Activated CD8-positive, alpha-beta memory T cell treated with anti-CD3 and anti-CD28 coated beads, Interleukin-2, amount 50 U/mL, for 48 hours (primary cell): ENCODE results near the gene TRAT1.
"Not testable (repeated sequence)": the region's sequence is repeated elsewhere in the genome, so short reads cannot be mapped to it uniquely, and the experiment has no call there.

Experiments
- DNase-seq: peaks from one replicate; pipeline ENCODE4 v3.0.0-alpha.2; 2020

Gene TRAT1, protein sequence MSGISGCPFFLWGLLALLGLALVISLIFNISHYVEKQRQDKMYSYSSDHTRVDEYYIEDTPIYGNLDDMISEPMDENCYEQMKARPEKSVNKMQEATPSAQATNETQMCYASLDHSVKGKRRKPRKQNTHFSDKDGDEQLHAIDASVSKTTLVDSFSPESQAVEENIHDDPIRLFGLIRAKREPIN

DNA sequence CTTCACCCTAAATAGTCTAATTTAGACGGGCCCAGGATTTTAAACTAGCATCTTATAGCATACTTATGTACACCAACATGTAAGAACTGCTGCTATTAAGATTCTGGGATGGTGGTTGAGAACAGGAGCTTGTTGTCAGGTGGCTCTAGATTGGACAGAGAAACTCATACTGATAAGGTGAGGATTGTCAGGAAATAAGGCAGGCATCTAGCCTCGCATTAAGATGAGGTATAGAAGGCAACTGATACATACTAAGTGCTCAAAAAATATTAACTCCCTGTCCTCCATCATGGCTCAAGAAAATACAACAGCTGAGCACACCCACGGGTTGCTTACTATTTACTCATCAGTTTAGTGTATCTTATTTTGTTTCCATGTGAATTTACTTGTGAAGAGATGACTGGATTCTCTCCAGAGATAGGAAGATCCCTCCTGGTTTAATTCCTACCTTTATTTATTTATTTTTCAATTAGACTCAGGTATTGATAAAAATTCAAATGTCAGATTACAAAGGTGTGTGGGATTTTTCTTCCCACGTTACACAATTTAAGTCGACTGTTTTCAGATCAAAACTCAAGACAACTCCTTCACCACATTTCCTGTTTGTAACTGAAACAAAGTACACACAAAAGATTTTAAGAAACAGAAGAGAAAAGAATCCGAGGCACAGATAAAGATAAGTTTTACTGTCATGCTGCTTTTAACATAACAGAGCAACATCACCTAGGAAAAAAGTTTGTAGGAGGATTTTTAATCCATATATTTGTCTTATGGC lies at the start of gene TRAT1:
TRAT1 (plus strand) TSS at position 664 of the 775 bp plus-strand sequence. CDS start 142 bp downstream, outside the sequence.
- no peak for DNase-seq

DNA sequence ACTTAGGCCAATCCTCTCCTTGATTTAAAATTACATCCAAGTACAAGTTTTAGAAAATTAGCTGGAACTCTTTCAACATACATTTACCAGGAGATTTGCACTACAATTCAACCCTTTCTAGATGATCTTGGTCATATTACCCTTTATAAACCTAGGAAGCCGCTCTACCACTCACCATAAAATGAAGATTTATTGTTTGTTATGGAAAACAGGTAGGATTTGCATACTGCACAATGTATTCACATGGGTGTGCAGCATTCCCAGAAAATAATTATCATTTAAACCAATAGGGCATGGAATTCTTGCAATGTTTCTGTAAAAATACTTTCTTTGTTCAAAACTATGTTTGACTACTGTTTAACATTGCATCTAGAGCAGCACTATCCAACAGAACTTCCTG lies 46.9 kb upstream of the TRAT1 start:
- DNase-seq, result no peak

DNA sequence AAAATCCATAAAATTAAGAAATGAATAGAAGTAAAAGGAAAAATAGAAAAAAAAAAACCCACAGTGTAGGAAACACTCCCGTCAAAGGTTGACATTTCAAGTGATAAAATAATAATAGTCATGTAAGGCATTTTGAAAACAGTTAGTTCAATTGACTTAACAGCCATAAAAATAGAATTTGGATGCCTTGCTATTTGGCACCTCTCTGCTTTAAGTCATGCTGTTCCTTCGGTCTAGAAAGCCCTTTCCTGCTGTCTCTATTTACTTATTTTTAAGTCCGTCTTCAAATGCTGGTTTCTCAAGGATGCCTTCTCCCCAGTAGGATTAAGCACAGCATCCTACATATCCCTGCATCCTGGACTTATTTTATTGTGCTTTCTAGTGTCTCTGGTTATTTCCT lies 43.1 kb upstream of the TRAT1 start:
- no peak for DNase-seq

DNA sequence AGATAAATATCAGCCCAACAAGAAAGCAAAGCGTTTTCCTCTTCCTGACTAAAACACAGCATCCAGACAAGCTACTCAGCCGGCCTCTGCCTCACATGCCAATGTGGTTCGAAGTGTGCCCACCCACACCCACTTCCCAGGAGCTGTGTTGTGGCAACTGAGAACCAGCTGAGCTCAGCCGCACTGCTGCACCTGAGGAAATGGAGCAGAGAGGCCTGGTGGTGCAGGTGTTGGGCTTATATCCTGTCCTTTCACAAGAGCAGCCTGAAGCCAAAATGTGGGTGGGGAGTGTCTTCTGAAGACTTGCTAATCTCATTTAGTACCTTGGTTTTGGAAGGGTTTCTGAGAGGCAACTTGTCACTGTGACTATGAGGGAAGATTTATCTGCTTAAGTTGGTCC lies 42.4 kb upstream of the TRAT1 start:
- no peak for DNase-seq

DNA sequence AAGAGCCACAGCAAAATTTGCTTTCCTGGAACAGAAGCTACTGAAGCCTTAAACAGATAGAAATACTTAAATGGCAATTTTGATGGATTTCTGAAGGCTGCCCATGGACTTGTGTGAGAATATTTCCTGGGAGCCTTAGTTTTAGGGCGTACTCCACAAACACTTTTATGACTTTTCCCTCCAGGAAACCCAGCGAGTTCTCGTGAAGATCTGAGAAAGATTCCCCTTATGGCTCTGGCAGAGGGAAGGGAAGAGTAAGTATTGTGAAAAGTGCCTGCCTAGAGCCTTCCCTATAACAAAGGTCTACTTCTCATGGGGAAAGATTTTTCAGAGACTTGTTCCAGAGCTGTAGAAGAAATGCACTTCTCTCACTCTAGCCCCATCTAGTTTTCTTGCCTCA lies 31.1 kb upstream of the TRAT1 start:
- DNase-seq, result no peak

DNA sequence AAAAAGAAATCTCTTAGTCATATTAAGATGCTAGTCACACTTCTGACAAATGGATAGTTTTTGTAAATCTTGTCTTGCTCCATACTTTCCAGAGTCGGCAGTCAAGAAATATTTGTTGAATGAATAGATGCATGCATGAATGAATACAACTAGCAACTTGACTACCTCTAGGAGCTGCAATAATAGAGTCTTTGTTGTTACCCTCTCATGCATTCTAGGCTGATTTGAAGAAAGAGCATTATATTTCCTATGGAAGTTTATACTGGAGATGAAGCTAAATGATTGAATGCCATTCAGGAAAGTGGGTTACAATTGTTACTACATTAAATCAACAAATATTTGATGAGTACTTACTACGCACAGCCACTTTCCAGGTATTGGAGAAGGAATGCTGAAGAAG lies 18.1 kb upstream of the TRAT1 start:
- DNase-seq, result no peak

DNA sequence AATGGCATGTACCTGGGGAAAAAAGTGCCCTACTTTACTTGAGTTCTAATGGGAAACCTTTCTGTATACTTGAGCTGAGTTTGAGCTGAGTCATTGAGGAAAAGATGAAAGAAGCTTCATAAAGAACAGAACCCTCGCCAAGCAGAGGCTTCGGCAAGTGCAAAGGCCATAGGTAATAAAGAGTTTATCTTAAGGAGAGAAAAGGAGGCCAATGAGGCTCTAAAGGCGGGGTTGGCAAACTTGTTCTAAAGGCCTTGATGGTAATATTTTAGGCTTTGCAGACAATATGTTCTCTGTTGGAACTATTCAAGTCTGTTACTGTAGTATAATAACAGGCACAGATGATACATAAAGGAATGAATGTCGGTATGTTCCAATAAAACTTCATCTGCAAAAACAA lies 17.6 kb upstream of the TRAT1 start:
- no peak for DNase-seq

DNA sequence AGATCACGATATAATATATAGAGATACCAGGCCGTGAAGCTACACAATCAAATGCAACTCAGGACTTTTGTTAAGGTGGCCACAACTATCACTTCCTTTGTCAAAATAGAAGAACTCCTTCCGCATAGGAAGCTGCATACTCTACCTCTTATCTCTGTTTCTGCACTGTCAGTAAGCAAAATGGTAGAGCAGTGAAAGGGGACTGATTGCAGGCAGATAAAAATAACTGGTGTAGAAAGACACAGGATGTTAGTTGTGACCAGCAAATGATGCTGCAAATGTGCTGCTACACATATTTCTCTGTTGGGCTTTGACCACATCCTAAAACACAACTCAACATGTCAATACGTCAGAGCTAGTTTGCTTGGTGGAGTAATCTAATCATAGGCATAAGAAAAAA lies 16.3 kb upstream of the TRAT1 start:
- DNase-seq, result no peak

DNA sequence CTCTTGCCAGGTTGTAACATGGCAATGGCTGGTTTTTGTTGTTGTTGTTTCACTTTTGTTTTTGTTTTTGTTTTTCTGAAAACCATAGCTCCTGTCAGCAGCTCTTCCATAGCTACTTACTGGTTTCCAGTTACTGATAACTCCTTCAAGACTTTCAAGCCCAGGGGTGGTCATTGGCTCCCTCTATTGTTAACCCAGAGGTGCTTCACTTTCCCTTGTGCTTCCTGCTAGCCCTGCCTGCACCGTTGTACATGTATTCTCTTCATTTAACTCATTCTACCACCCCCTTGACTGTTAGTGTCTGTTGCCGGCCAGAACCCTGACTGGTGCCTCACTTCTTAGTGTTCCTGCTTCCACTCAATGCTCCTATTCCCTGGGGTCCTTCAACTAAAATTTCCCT lies 4.2 kb upstream of the TRAT1 start:
- no peak for DNase-seq

DNA sequence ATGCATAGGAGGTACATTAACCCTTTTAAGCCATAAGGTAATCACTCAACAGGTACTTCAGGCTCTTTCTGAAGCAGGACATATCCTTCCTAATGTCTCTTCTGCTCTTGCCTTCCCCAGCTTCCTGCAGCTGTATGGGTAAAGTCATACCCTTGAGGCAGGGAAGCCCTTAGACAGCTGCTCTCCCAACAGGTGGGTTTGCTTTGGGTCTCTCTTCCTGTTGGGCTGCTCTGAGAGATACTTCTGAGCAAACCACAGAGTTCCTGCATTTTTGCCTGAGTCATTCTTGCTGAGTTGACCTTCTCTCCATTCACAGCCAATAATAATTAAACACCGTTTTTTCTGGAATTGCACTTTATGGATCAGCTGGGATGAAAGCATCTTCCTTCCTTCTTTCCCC lies 2.0 kb upstream of the TRAT1 start:
- no peak for DNase-seq

DNA sequence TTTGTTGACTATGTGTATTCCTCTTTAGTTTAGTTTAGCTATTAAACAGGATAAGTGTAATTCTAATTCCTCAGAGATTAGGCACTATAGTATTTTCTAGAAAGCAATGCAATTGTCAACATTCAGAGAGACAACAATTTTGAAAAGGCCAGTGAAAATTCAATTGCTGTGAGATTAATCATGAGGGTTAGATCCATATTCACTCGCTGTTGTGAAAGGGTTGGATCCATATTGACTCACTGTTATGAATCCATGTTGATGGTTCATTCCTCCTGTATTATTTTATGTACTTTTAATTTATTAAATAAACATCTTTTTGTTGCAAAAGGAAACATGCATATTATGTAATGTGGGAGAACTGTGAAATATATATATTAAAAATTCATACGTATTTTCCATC lies 641 bp downstream of the TRAT1 start:
- DNase-seq, result no peak

DNA sequence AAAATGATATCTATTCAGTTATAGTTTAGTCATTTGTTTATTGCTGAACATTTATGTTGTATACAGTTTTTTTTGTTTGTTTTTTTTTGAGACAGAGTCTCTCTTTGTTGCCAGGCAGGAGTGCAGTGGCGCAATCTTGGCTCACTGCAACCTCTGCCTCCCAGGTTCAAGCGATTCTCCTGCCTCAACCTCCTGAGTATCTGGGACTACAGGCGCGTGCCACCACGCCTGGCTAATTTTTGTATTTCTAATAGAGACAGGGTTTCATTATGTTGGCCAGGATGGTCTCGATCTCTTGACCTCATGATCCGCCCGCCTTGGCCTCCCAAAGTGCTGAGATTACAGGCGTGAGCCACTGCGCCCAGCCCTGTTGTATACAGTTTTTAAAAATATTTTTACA lies 1.2 kb downstream of the TRAT1 start:
- not testable (repeated sequence) for DNase-seq

DNA sequence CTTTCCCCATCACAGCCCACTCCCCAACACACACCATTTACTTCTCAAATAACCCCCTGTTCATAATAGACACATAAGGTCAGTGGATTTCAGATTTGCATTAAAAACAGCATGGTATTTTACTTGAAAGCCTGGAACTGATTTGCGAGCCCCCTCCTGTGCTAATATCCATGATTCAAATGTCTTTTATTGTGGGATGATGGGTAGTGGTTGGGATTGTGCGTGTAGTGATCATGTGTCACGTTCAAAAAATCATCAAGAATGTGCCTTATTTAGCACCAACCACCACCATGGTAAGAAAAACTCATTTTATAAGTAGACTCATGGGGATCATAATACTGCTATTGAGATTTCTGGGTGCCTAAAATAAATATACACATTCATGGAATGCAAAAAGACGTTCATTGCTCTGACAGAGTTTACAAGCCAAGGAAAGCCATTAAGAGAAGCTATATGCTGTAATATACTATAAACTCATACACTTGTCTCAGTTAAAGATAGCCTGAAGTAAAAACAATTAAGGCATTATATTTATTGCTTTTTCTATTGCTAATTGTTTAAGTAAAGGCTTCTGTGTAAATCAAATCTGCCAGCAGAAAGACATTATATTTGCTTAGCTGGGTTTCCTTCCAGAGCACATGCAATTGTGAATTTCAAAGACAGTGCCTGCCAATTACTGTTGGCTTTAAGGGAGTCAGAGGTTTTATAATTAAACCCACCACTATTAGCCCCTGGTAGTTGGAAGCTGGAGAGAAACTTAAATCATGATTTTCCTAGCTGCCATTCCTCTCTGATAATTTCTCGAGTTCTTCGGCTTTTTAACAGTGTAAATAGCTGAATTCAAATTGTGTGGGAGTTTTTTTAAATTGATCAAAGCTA lies 4.0 kb downstream of the TRAT1 start:
- DNase-seq, result no peak

DNA sequence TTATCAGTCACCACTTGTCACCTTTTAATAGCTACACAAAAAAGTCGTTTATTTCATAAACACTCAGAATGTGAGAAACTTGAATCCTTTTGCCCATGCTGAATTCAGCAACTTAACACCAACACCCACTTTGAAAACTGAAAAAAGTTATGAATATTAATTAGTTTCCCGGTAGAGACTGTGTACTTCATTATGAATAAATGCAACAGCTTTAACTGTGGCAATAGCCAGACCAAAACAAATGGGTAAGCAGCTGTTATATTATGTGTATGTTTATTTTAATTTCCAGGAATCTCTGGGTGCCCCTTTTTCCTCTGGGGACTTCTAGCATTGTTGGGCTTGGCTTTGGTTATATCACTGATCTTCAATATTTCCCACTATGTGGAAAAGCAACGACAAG lies 7.8 kb downstream of the TRAT1 start:
- DNase-seq, result no peak

DNA sequence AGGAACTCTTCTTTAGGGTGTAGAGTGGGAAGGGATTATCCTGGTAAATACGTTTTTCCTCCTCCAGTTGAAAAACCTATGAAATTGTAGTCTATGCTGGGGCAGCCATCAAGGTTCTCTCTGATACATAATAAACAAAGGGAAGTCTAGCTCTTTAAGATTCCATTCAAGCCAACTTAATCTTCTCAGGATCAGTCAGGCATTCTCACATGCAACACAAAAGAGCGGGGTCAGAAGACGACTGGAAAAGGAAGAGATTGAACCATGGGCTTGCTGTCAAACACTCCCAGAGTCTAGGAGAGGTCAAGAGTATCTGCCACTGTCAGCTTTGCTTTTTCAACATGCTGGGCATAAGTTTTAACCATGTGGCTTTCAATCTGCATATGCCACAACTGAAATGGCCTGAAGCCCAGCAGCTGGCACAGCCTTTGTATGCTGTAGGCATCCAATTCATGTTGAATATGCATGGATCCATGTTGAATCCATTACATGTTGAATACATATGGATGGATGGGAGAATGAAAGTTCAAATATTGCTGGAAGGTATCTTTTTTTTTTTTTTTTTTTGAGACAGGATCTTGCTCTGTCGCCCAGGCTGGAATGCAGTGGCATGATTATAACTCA lies 8.5 kb downstream of the TRAT1 start:
- no peak for DNase-seq

DNA sequence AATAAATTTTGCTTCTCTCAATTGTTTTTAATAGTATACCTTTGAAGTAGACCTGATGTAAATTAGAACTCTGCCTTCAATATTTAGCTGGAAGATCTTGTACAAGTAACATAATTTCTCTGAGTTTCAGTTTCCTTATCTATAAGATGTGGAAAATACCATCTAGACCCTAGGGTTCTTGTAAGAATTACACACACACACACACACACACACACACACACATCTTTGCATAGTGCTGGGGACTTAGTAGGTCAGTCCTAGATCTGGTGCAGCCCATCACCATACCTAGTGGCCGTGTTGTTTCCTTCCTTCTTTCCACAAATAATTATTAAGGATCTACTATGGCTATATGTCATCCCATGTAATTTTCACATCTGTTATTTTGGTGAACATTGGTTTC lies 11.0 kb downstream of the TRAT1 start:
- no peak for DNase-seq

DNA sequence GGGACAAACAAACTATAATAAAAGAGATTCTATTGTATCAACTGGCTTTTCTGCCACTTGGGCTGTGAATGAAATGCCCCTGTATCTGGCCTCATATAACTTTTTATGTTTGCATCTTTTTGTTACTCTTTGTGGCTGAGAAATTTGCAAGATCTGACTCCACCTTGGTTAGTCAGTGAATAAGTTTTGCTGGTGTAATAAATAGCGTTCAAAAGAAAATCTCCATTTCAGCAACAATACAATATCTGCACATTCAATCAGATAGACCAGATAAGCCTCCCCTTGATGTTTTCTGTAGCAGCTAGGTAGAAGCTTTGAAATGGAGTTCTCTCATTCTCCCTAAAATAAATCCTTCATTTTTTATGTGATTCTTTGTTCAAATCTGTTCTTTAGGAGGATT lies 12.0 kb downstream of the TRAT1 start:
- no peak for DNase-seq

DNA sequence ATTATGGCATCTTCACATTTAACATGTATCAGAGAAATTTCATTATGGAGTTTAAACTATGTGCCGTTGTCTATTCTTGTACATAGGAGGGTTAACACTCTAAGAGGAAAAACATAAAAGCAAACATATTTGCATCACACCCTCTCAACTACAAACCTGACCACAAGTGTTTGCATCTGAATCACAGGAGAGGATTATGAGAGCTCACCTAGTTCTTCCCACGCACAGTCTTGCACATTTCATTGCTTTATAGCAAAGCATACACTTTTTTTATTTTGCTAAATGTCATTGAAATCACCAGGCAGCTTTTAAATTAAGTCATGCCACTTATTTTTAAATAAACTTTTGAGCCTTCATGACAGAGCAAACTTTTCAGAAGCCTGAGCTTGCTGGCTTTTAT lies 12.5 kb downstream of the TRAT1 start:
- no peak for DNase-seq

DNA sequence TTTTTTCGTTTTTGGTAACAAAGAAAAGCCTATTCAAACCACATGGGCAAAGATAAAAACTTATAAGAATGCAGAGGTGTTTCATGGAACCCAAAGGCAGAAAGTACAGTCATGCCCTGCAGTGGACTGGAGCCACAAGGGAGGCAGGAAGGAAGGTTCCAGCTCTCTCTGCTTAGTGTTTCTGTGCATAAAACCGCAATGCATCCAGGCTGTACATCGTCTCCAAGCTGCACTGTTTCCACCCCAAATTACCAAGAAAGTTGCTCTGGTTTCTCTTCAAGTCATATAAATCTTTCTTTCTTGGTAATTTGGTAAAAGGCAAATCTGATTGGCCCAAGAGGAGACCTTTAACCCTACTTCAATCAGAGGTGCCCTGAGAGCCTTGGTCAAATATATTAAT lies 15.8 kb downstream of the TRAT1 start:
- DNase-seq, result no peak

DNA sequence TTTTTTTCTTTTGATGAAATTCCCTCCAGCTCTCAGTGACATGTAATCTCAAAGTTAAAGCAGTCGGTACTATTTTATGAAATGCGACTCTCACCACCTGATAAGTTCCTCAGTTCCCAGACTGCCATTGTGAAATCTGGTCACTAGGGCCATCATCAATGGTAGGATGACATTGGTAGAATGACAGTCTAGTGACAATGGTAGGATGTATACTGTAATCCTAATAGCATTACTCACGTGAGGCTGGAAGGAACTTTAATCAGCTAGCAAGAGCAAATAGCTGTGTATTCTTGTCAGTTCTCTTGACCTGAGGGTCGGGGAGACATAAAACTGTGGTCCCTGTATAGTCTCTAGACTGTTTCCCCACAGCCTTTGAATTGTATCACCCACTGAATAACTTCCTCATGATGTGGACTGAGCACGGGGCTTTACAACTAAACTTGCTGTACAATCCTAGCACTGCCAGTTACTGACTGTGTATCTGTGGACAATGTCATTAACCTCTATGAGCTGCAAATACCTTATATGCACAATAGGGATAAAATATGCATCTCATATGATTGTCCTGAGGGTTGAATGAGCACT lies 23.2 kb downstream of the TRAT1 start:
- no peak for DNase-seq

DNA sequence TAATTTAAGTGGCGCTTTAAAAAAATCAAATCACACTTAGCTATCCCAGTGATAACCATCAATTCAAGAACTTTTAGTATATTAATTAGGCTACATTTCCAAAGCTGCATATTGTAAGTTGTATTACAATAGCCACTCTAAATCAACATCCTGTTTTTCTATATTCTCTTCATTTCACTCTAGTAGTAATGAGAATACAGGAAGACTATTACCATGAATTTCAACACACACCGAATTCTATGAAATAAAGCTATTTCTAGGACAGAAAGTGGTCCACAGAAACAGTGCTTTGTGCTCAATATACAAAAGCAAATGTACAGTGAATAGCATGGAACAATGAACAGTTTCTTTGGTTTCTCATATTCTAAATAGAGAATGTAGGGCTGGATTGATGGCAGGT lies 24.6 kb downstream of the TRAT1 start:
- no peak for DNase-seq

DNA sequence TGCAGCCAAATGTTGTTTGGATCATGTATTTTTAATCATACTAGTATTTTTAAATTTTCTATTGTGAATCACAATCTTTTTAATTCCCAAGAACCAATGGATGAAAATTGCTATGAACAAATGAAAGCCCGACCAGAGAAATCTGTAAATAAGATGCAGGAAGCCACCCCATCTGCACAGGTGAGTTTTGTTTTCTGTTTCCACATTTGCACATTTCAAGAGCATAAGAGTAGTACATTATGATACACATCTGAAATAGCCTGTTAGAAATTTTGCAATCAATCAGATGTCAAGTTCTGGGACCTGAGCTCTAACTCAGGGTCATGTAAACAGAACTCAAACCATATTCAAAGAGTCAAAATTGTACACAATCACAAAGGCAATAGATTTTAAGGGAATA lies 26.5 kb downstream of the TRAT1 start:
- no peak for DNase-seq

DNA sequence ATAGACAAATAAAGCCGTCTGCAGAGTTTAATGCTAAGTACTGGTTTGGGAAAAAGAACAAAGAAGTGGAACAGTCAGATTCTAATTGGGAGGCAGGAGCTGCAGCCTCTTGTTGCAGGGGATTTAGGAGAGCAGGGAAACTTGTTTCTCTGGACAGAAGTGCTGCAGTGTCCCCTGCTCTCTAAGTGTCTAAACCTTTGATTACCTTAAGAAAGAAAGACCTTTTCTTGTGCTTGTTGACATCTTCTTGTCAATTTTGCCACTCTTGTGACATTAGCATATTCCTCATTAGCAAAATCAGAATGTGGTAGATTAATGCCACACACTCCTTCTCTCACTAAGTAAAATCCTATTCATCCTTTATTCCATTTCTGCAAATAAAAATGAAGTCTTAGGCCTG lies 38.8 kb downstream of the TRAT1 start:
- DNase-seq, result no peak
